GOT3 (cell line): ENCODE results near the gene XIRP1.
A peak's percentile ranks its signal among the peaks of the same experiment; 100 is the strongest.

Experiments
- DNase-seq: peaks from one replicate; lab custom pipeline; 2025; ENCODE audit warnings: mixed read lengths; lab: John Stamatoyannopoulos, UW

The XIRP1 gene

DNA sequence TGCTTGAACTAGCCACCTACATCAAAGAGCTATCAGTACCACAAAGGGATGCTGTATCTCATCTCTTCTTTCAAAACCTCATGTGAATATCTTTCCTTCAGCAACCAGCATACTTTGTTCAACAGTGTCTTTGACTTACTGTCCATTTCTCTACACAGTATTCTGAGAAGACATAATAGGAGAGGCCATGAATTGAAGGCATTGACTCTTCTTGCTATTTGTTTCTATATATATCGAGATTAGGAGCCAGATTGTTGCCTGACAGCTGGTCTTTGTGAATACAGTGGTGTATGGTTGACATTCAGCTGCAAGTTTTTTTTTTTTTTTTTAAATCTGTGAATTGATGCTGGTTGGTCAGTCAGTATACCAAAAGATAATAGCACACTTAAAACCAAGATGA lies 26.9 kb downstream of the XIRP1 start:
- no peak for DNase-seq

DNA sequence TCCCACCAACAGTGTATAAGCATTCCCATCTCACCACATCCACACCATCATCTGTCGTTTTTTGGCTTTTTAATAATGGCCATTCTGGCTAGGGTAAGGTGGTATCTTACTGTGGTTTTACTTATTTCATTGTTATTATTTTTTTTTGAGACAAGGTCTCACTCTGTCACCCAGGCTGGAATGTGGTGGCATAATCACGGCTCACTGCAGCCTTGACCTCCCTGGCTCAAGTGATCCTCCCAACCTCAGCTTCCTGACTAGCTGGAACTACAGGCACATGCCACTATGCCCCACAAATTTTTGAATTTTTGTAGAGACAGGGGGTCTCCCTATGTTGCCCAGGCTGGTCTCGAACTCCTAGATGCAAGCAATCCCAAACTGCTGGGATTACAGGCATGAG lies 28.0 kb downstream of the XIRP1 start:
- DNase-seq: no peak

DNA sequence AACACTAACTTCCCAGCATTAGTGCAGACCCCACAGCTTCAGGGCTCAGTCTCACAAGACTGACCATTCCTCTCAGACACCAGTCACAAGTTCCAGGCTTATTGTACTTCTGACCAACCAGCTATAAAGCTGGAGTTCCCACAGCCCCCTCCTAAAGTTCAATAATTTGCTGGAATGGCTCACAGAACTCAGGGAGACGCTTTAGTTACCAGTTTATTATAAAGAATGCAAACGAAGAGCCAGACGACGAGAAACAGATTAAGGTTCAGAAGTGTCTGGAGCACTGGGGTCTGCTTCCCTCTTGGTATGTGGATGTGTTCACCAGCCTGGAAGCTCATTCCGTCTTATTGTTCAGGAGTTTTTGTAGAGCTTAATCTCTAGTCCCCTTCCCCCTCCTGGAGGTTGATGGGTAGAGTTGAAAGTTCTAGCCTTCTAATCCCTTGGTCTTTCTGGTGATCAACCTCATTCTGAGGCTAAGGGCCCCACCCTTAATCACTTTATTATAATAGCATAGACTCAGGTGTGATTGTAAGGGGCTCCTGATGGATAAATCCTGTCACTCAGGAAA lies 34.2 kb downstream of the XIRP1 start:
- DNase-seq: no peak

DNA sequence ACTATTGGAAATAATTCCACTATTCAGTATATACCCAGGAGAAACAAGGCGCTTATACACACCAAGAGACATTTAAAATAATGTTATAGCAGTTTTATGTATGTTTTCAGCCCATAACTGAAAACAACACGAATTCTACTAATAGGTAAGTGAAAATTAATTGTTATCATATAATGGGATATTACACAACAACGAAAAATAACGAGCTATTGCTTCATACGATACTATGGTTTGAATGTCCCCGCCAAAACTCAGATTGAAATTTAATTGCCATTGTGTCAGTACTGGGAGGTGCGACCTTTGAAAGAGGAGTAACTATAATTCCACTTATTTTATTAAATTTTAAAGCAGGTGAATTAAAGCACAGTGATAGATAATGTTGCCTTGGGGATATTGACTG lies 35.0 kb downstream of the XIRP1 start:
- no peak for DNase-seq

DNA sequence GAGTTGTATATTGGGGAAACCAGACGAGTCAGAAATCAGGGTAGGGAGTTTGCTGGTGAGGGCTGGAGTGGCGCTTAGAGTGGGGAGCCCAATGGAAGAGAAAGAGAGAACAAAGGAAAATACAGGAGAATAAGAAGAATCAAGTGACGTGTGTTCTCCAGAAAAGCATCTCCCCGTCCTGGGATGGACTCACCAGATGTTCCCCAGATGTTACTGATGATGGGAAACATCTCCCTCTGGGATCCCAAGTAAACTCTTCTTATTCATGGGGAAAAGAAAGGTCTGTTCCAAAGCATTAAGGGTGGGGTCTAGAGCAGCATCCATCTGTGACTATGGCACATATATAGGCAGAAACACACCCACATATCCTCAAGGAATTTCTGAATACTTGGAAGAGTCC lies 36.0 kb downstream of the XIRP1 start:
- no peak for DNase-seq

DNA sequence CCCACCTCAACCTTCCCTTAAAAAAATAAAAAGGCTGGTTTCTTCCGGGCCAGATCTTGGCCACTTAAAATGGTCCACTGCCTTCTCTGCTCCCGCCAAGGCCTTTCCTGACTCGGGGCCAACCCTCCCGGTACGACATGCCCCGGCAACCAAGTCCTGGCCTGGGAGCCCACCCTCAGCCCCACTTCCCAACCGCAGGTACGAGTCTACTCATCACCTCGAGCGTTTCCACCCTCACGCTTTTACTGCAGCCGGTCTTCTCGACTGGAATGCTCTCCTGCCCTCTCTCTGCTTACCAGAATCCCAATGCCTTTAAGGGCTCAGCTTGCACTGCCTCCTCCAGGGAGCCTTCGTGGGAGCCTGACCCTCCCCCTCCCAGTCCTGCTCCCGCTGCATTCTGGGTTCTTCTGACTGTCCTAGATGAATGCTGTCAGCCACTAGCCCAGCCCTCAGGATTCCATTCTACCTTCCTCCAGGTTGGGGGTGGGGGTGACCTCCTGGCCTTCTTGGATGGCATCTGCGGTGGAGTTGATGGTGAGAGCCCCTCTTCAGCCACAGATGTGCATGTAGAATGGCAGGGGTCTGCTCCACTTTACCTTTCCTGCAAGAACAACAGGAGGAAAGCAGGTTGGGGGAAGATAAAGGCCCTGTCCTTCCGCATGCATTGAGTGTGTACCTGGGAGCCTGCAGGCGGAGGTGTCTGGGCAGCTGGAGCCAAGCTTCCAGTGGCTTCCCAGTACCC lies 37.9 kb downstream of the XIRP1 start:
- no peak for DNase-seq

DNA sequence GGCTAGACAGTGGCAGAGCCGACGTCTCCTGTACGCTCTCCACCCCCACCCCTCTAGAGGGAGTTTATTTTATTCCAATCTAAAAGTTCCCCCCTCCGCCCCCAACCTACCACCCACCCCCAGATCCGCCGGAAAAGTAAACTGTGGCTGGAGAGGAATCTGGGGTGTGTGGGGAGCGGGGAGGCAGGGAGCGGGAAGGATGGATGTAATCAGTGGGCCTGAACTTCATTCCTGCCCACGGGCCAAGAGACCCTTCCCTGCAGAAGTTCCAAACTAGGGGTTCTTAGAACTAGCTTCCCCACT lies 38.5 kb downstream of the XIRP1 start:
- no peak for DNase-seq

DNA sequence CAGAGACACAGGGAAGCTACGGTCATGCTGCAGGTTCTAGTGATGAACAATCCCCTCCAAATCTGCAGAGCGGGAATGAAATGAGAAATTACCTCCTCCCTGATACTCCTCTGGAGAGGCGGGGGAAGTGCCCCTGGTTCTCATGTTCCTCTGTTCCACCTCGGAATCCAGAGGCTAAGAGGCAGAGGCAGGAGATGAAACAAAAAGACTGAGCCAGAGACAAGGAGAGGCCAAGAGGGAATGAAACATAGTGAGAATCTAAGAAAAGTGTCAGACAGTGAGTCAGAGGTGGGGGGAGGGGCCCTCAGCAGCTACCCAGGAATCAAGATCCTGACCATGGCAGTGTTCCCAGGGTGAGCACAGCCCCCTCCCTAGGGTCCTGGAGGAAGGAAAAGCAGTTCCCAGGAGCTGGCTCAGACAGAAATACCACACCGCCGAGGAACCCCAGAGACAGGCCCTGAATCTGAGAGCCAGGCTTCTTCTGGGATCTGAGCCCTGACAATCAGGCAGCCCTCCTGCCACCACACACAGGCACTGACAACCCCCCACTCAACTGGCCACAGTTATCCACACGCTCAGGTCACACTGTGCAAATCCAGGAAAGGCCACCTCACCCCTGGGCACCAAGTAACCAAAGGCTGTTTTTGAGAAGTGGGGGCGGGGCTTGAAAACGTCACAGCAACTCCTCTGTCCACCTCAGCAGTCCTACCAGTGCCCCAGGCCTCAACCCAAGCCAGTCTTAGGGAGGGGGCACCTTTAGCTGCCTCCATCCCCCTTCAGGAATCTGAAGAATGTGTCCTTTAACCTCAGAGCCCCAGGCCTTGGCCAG lies 41.4 kb downstream of the XIRP1 start:
- DNase-seq: peak; percentile 72

DNA sequence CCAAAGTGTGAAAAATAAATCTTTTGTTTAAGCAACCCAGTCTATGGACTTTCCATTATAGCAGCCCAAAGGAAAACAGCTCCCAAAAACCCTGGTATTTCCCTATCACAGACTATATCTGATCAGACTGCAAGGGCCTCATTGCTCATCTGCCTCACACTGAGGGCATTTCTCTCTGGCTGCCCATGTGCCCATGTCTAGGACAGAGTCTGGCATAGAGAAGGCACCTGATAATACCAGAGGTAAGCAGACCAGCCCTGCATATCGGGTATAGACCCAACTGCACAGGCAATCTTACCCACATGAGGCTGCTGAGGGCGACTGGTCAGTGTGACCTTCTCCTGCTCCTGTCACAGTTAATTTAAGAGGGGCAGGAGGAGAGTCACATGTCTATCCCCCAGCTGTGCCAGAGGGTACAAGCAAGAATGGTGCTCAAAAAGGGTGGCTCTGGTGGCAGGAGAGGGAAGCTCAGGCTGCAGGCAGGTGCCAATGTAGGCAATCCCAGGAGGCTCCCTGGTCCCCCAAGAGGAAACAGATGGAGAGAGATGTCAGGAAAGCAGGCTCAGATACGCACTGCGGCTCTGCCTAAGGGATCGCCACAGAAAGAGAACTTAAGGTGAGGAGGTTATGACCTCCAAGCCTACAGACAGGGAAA lies 42.1 kb downstream of the XIRP1 start:
- DNase-seq: no peak

DNA sequence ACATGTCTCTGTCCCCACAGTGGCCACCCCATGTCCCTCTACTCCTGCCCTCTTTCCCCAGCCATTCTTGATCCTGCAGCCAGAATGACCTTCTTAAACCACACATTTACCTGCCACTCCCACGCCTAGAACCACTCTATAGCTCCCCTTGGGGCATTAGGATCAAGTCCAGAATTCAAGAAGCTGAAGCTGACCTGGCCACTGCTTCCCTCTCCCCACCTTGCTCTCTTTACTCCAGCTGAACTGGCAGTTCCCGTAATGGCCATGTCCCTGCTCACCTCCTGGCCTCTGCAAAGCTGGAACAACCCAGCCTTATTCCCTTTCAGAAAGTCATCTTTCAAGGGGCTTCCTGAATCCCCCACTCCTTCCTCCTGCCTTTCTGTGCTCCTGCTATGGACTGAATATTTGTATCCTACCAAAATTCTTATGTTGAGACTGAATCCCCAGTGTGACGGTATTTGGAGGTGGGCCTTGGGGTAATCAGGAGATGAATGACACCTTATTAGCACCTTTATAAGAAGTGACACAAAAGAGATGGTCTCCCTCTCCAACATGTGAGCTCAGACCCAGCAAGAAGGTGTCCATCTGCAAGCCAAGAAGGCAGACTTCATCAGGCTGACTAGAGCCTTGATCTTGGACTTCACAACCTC lies 42.8 kb downstream of the XIRP1 start:
- no peak for DNase-seq

DNA sequence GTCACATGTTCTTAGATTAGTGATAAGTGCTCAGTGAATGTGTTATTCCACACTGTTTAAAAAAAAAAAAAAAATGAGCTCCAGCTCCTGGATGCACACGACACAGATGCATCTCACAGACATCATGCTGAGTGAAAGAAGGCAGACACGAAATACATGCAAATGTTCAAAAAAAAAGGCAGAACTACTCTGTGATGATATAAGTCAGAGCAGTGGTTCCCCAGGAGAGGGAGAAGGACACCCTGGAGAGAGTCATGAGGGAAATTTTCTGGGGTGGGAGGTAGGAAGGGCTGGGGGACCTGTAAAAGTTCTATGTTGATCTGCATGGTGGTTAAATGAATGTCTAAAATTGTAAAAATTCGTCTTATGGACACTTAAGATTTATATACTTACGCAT lies 43.3 kb downstream of the XIRP1 start:
- DNase-seq: no peak

DNA sequence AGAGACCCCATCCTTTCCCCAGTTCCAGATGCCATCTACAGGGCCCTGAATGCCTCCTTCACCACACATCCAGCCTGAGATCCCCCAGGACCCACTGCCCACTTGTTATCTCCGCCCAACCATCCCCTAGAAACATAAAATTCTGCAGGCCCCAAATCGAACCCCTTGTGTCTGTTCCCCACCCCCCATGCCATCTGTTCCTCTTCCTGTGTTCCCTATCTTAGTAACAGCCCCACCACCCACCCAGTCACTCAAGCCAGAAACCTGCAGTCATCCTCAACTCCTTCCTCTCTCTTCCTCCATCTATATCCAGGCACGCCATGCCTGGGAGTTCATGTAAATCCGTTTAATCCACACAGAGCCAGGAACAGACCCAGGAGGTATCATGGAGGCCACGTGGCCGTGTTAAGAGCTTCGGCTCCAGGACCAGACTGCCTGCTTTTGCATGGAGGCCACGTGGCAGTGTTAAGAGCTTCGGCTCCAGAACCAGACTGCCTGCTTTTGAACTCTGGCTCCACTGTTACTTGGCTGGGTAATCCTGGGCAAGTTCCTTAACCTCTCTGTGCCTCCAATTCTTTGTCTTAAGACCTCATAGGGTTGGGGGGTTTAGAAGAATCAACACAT lies 43.8 kb downstream of the XIRP1 start:
- DNase-seq: no peak

DNA sequence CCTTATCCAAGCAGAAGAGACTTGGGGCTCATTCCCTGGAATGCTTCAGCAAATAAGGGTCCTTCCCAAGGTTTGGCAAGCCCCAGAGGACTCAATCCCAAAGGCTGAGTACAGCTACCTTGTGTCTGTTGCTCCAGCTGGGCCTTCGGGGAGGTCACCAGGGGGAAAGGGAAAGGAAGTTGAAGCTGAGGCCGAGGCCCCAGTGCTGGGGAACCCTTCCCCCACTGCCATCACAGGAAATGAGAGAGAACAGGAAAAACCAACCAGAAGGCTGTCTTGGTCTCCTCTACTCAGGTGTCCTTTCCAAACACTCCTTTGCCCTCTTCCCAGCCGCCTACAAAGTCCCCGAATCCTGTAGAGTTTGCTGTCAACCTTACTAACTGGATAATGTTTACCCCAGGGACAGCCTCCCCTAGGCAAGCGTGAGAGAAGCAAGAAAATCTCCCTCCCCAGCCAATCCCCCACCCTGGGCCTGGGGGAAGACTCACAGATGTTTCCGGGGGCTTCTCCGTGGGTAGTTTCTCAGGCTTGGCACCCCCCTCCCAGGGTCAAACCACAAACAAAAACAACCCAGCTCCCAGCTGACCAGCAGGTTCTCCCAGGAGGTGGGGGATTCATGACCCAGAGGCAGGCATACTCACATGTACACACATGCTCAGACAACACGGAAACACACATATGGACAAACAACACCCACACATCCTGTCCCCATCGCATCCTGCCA lies 44.5 kb downstream of the XIRP1 start:
- no peak for DNase-seq

DNA sequence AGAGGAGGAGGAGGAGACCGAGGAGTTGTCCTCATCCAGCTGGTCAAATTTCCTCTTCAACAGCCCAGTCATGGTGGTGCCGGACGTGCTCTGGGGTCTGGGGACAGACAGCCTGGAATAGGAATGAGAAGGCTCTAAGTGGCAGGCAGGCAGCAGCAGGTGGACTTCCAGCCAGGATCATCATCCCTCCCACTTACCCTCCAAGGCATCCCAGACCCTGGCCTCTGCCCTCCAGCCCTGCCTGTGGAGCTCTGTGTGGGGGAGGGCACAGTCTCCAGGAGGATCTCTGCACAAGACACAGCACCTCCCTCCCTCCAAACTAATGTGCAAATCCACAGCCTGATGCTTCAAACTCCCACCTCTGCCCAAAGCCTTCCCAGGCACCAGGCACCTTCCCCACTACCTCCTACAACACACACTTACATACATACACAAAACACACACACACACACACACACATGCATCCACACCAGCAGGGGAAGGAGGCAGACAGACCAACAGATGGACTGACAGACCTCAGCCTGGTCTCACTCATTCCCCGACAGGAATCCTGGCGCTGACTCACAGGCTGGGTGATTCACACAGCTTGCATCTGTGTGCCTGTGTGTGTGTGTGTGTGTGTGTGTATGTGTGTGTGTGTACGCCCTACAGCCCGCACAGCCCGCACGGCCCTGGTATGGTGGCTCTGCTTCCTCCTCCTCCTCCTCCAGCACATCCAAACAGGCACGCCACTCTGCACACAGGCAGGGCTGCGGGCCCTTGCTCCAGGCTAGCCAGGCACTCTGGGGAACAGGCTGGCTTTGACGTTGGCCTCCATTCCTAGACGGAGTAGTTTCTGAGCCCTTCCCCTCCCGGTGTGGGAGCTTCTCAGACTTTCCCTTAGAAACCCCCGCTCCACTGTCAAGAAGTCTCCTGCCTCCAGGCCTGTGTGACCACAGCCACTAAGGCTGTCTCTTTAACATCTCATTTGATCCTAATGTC lies 45.5 kb downstream of the XIRP1 start:
- peak; percentile 49 for DNase-seq

DNA sequence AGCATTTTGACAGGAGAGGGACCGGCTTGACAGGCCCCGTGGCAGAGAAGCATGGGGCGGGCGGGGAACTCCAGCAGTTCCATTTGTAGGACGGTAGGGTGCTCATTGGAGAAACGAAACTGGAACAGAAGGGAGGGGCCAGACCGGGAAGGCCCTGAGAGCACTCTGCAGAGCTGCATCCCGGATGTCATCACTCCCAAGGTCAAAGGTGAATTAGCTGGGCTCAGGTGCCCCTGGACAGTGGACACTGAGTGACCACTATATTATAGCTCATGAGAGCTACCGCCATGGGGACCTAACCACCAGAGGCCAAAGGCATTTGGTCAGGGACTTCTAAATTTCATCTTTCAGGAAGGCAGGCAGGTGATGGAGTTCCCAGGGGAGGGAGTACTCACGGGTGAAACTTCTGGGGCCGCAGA lies 46.3 kb downstream of the XIRP1 start:
- DNase-seq: no peak

DNA sequence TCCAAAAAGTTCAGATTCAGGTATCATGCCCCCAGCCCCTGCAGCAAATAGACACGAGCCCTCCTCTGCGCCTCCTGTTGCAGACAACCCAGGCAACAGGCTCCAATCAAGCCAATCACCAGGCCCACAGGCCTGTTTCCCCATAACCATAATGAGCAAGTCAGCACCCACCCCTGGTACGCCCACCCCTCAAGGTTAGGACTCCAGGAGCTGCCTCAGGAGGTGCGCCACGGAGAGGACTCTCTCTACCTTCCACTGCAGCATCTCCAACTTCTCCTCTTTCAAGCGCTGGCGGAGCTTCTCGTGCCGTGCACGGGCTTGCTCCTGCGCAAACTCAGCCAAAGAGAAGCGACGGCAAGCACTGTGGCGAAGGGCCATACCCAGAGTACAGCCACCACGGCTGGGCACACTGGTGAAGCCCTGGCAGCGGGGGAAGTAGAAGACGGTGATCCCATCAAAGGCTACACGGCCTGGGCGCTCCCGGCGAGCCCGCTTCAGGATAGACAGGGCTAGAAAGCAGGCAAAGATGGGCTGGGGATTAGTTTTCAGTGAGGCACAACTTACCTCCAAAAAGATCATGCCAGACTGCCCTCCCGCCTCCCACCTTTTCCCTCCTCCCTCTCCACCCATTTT lies 47.5 kb downstream of the XIRP1 start:
- no peak for DNase-seq

DNA sequence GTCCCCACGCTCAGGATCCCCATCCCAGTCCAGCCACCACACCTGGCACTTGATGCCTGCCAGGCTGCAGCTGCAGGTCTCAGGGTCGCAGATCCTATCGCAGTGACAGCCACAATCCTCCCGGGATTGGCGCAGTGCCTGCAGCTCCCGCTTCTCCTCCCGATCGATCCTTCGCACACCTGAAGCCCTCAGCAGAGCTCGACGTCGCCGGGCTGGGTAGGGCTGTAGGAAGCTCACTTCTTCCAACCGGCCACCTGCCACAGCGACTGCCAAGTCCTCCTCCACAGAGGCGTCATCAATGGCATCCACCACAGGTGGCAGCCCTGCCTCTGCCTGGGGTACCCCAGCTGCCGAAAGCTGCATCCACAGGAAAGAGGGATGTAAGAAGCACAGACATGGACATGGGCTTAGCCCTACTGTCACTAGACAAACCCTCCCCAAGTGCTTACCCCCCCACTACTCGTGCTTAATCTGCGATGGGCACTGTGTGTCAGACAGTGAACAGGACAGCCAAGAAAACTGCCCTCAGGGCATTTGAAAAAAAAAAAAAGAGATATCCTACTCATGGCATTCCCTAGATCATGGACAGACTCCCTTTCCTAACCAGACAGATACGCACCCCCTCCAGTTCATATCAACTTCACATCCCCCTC lies 48.2 kb downstream of the XIRP1 start:
- no peak for DNase-seq

DNA sequence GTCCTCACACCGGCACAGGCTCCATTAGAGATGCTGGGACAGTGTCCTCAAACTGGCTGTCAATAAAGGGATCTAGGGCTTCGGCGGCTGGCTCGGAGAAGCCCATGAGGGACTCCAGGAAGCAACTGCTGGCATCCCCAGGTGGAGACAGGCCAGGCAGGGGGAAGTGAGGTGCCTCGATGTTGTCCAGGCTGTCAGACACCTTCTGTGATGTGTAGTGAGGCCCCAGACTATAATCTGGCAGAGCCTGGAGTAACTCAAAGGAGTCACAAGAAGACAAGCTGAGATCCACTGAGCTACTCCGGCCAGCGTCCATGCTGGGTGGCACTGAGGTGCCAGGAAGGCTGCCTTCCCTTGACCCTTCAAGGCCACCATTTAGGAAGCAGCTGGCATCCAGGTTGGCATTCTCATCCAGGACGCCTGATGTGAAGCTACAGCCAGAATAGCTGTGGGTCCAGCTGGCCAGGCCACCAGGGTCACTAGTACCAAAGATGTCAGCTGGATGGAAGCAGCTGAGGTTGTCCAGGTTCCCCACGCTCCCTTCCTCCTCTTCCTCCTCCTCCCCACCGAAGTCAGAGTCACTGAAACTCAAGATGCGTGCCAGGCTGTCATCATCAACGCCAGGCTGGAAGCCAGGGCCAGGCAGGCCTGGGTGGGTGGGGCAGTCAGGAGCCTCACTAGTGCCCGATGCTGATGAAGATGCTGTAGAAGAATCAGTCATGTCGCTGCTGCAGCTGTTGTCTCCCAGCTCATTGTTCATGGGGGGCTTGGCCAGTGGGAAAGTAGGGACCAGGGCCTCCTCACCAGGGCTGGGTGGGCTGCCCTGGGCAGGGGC lies 49.1 kb downstream of the XIRP1 start:
- DNase-seq: no peak
